ENCODE measurements around the gene MIGA1.

The MIGA1 gene

GRCh38 chr1:77832901-77833300, 53.5 kb downstream of the MIGA1 start:
- peak; percentile 41 for DNase-seq

DNA sequence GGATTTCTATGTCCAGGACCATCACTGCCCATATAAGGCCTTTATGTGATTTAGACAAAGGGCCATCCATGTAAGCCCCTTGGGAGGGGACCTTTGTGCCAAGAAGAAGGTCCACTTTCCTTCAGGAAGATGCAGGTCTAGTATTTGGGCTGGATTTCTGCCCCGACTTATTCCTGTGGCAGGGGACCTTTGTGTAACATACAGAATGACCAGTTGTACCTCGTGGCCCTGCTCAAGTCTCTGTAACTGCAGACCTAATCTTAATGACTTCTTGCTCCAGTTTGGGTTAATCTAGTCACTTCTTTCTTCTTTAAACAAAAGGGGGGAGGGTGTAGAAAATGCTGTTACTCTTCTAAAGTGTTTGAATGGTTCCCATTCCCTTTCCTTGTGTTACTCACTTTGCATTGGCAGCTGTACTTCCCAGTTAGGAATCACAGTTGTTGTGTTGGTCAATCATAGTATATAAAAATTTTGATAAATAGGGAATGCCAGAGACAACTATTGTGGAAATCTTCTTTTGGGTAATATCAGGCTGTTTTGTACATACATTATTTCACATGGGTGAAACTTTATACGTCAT, 54.2 kb downstream of the MIGA1 start:
- no peak for DNase-seq
- in situ Hi-C loops (cut with HindIII; ENCODE audit: low pct_ligation_motif_present, low pct_unique_long_range_greater_than_20kb, low sequenced_read_pairs), result no loop called here

More at GRCh38 chr1:77832901-77833300, 53.5 kb downstream of the MIGA1 start:
- in situ Hi-C loops (cut with HindIII; ENCODE audit: low pct_ligation_motif_present, low pct_unique_long_range_greater_than_20kb, low sequenced_read_pairs), result no loop called here

DNA sequence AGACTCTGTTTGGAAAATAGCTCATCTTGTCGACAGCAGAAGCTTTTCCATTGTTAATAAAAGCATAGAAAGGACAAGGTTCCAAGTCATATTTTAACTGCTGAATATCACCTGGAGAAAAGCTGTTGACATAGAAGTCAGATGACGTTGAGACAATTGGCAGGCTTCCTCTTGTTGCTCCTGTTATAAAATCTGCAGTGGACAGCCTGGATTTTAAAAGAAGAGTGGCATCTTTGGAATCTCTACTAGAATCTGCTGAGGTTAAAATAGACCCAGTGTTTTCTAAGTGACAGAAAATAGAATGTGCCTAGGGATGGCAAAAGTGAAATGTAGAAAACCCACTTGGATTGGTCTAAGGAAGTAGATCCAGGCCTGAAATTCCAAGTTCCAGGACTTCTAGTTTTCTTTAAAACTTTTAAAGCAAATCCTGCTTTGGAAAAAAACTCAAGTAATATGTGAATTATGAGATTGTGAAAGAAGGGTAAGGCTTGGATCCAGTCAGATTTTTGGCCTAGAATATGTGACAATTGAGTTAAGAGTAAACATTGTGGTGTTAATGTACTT, 55.4 kb downstream of the MIGA1 start:
- in situ Hi-C loops (cut with HindIII; ENCODE audit: low pct_ligation_motif_present, low pct_unique_long_range_greater_than_20kb, low sequenced_read_pairs), result no loop called here
- DNase-seq, result no peak

- DNase-seq, result no peak
- in situ Hi-C loops (cut with HindIII; ENCODE audit: low pct_ligation_motif_present, low pct_unique_long_range_greater_than_20kb, low sequenced_read_pairs), result no loop called here
Measured at GRCh38 chr1:77841574-77841973, 62.1 kb downstream of the MIGA1 start.

DNA sequence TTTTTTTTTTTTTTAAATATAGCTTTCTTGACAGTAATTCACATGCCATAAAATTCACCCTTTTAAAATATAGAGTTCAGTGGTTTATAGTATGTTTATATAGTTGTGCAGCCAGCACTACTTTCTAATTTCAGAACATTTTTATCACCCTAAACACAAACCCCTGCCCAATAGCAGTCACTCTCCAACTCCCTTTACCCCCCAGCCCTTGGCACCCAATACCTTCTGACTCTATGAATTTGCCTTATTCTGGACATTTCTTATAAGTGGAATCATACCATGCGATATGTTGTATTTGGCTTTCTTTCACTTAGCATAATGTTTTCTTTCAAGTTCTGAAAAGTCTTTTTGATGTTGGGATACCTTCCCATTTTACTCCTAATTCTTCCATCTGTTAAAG, 66.5 kb downstream of the MIGA1 start:
- in situ Hi-C loops (cut with HindIII; ENCODE audit: low pct_ligation_motif_present, low pct_unique_long_range_greater_than_20kb, low sequenced_read_pairs), result no loop called here
- DNase-seq, result no peak

DNA sequence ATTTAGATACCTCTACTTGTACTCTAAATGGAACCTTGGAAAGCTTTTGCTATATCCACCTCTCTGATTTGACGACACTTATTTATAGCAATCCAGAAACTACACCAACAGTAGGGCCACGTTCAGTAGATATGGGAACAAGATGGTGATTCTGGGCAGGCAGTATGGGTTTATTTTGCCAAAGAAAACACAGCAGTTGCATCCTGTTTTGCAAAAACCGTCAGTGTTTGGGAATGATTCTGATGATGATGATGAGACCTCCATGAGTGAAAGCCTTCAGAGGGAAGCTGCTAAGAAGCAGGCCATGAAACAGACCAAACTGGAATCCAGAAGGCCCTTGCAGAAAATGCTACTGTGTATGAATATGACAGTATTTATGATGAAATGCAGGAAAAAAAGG, 67.5 kb downstream of the MIGA1 start:
- no peak for DNase-seq
- in situ Hi-C loops (cut with HindIII; ENCODE audit: low pct_ligation_motif_present, low pct_unique_long_range_greater_than_20kb, low sequenced_read_pairs), result no loop called here

GRCh38 chr1:77847621-77848080, 68.2 kb downstream of the MIGA1 start:
- no peak for DNase-seq
- in situ Hi-C loops (cut with HindIII; ENCODE audit: low pct_ligation_motif_present, low pct_unique_long_range_greater_than_20kb, low sequenced_read_pairs), result no loop called here

DNA sequence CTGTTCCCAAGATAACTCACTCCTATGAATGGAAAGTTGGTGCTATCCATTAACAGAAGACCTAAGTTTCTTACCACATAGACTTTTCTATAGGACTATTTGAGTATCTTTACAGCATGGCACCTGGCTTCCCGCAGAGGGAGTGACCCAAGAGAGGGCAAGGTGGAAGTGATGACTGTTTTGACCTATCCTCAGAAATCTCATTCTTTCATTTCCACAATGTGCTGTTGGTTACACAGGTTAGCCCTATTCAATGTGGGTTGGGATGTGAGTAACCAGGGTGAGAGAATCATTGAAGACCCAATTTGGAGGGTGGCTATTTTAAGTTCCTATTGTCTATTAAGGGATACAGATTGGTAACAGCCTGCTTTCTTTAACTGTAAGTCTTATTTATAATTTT, 70.6 kb downstream of the MIGA1 start:
- in situ Hi-C loops (cut with HindIII; ENCODE audit: low pct_ligation_motif_present, low pct_unique_long_range_greater_than_20kb, low sequenced_read_pairs), result no loop called here
- DNase-seq, result no peak

GRCh38 chr1:77857552-77857951, 78.1 kb downstream of the MIGA1 start:
- in situ Hi-C loops (cut with HindIII; ENCODE audit: low pct_ligation_motif_present, low pct_unique_long_range_greater_than_20kb, low sequenced_read_pairs), result no loop called here
- no peak for DNase-seq

- no peak for DNase-seq
- in situ Hi-C loops (cut with HindIII; ENCODE audit: low pct_ligation_motif_present, low pct_unique_long_range_greater_than_20kb, low sequenced_read_pairs), result no loop called here
Measured at GRCh38 chr1:77858725-77859124, 79.3 kb downstream of the MIGA1 start.

- in situ Hi-C loops (cut with HindIII; ENCODE audit: low pct_ligation_motif_present, low pct_unique_long_range_greater_than_20kb, low sequenced_read_pairs), result no loop called here
Measured at GRCh38 chr1:77859248-77859647, 79.8 kb downstream of the MIGA1 start.

GRCh38 chr1:77866296-77866695, 86.8 kb downstream of the MIGA1 start:
- DNase-seq, result peak; percentile 17
- in situ Hi-C loops (cut with HindIII; ENCODE audit: low pct_ligation_motif_present, low pct_unique_long_range_greater_than_20kb, low sequenced_read_pairs), result no loop called here

More at GRCh38 chr1:77859248-77859647, 79.8 kb downstream of the MIGA1 start:
- DNase-seq, result no peak

- in situ Hi-C loops (cut with HindIII; ENCODE audit: low pct_ligation_motif_present, low pct_unique_long_range_greater_than_20kb, low sequenced_read_pairs), result no loop called here
- no peak for DNase-seq
Measured at GRCh38 chr1:77872645-77873044, 93.2 kb downstream of the MIGA1 start.

DNA sequence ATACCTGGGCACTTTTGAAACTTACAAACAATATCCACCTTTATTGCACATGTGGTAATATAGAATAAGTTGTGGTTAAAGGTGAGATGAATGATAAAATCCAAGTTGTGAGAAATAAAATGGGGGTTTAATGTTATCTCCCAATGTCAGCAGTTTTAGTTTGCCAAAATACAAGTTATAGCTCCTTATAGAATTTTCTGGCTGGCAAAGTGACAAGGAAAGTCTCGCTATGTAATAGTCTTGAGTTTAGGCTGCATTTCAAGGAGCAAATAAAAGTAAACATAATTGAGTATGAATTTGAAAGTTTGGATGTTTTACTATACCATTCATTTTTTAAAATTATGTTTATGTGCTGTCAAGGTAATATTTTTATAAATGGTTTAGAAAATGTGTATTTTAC, 94.0 kb downstream of the MIGA1 start:
- in situ Hi-C loops (cut with HindIII; ENCODE audit: low pct_ligation_motif_present, low pct_unique_long_range_greater_than_20kb, low sequenced_read_pairs), result no loop called here
- DNase-seq, result no peak

DNA sequence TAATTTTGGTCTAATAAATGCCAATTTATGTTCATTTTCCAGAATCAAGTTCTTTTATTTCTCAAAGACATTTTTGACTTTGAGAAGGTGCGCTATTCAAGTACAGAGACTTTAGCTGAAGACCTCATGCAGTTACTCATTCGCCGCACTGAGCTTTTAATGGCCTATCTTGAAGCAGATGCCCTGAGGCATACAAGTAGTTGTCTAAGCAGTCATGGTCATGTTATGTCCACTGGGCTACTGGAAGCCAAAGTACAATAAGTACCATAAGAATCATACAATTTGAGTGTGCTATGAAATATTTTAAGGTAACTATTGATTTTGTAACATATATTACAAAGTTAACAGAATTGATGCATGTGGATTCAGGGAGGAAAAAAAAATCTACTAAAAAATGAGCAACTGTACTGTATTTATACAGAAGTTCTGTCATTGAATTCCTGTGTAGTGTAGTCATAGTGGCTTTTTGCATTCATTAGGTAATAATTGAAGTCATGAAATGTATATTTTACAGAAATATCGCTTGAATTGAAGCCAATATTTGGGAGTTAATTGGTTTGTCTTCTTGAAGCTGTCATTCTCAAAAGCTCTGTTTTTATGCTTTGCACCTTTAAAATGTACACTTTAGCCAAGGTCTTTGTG, 95.5 kb downstream of the MIGA1 start:
- in situ Hi-C loops (cut with HindIII; ENCODE audit: low pct_ligation_motif_present, low pct_unique_long_range_greater_than_20kb, low sequenced_read_pairs), result no loop called here

GRCh38 chr1:77876884-77877283, 97.4 kb downstream of the MIGA1 start:
- DNase-seq, result peak; percentile 56
- in situ Hi-C loops (cut with HindIII; ENCODE audit: low pct_ligation_motif_present, low pct_unique_long_range_greater_than_20kb, low sequenced_read_pairs), result no loop called here

More for the DNA sequence above, 95.5 kb downstream of the MIGA1 start:
- no peak for DNase-seq

DNA sequence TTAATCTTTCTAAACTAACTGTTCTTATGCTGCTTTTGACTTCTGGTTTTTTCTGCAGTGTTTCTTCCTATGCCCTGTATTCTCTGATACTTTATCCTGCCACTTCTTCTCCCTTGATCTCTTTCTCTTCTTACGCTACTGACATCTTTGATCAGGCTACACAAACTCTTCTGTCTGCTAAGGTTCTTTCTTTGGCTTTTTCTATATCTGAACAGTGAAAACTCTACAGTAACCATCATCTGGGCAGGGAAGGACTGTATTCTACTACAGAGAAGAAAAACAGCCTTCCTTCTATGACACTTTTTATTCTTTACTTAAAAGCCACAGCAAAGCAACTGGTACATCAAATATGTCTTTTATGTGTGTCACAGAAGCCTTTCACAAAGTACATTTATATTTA, 101.6 kb downstream of the MIGA1 start:
- in situ Hi-C loops (cut with HindIII; ENCODE audit: low pct_ligation_motif_present, low pct_unique_long_range_greater_than_20kb, low sequenced_read_pairs), result no loop called here
- no peak for DNase-seq

DNA sequence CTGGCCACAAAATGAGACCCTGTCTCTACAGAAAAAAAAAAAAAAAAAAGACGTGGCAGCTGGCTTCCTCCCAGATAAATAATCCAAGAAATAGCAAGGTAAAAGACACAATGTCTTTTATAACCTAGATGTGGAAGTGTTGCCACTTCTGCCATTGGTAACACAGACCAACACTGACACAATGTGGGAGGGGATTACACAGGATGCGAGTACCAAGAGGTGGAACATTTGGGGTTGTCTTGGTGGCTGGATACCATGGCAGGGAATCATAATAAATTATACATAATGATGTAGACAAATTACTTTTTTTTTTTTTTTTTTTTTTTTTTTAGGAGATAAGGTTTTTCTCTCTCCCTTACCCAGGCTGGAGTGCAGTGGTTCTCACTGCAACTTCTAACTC, 103.0 kb downstream of the MIGA1 start:
- in situ Hi-C loops (cut with HindIII; ENCODE audit: low pct_ligation_motif_present, low pct_unique_long_range_greater_than_20kb, low sequenced_read_pairs), result no loop called here
- no peak for DNase-seq

GRCh38 chr1:77888081-77888780, 108.8 kb downstream of the MIGA1 start, which contains the start of gene NEXN:
Gene NEXN (plus strand): TSS chr1:77888624. CDS start chr1:77916107, 27,483 bp downstream.
- in situ Hi-C loops (cut with HindIII; ENCODE audit: low pct_ligation_motif_present, low pct_unique_long_range_greater_than_20kb, low sequenced_read_pairs), result no loop called here
- peak; percentile 68 for DNase-seq

Measured in ACHN (cell line).